ENCODE results near the gene SCYL2.
A peak's percentile ranks its signal among the peaks of the same experiment; 100 is the strongest.

DNA sequence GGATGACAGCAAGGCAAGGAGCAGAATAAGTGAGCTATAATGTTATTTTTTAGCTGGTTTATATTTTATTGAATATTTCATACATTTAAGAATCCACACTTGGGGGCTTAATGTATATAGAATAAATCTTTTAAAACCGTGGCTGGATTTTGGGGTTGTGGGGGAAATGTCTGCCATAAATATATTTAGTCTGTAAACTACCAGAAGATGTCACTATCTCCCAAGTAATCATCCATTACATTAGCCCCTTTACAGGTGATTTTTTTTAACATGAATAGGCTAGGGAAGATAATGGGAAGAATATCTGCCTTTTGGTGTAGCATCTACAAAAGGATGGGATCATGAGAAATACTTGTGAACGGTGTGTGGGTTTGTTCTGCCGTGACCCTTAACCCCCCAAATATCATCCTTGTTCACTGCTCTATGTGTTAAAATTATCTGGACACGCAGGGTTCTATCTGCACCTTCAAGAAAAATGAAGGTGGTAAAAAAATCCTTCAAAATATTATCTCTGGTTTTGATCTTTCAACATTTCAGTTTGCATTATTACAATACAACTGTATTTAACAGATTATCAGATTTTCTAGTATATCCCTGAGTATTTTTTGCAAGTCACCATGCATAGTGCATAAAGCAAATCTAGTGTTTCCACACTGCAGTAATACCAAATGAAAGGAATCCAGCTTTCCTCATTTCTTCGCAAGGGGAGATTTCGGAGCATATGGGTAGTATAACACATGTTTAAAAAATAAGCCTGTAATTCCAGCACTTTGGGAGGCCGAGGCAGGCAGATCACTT, 81.9 kb downstream of the SCYL2 start:
- TF ChIP-seq, protein P1, sequence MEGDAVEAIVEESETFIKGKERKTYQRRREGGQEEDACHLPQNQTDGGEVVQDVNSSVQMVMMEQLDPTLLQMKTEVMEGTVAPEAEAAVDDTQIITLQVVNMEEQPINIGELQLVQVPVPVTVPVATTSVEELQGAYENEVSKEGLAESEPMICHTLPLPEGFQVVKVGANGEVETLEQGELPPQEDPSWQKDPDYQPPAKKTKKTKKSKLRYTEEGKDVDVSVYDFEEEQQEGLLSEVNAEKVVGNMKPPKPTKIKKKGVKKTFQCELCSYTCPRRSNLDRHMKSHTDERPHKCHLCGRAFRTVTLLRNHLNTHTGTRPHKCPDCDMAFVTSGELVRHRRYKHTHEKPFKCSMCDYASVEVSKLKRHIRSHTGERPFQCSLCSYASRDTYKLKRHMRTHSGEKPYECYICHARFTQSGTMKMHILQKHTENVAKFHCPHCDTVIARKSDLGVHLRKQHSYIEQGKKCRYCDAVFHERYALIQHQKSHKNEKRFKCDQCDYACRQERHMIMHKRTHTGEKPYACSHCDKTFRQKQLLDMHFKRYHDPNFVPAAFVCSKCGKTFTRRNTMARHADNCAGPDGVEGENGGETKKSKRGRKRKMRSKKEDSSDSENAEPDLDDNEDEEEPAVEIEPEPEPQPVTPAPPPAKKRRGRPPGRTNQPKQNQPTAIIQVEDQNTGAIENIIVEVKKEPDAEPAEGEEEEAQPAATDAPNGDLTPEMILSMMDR (IDR thresholded peaks at IDR 0.05): peak in 3 of 4 experiments; percentile 8 to 34 (median 30)
- no peak for TF ChIP-seq POLR2A (IDR thresholded peaks at IDR 0.05)
